Activated CD4-positive, alpha-beta T cell treated with anti-CD3 and anti-CD28 coated beads for 36 hours (primary cell): ENCODE measurements around the gene SOX21. TPM values are rescaled to one million over a fixed set of nuclear protein-coding genes. Genes with fewer than 3 reads are reported as not detected.
"Not testable (repeated sequence)": the region's sequence is repeated elsewhere in the genome, so short reads cannot be mapped to it uniquely, and the experiment has no call there.

ENCODE experiments used
- ATAC-seq: fragments of 200-7000 bp; cut with Tn5 transposase; one replicate; pipeline ENCODE4 v1.10.0; 2021; ENCODE audit warnings: mild to moderate bottlenecking, moderate library complexity
- CTCF ChIA-PET: fragments of 350-600 bp; sonication (Branson Sonifier 250); formaldehyde crosslinking; loops from one replicate; lab custom pipeline; 2021; ENCODE audit warnings: antibody characterized with exemption; lab: Charles Lee
- POLR2A ChIA-PET: fragments of 350-600 bp; sonication (Branson Sonifier 250); formaldehyde crosslinking; loops from one replicate; lab custom pipeline; 2021; ENCODE audit warnings: antibody characterized with exemption, inconsistent platforms; lab: Charles Lee
- DNase-seq: peaks from one replicate; pipeline ENCODE4 v3.0.0-alpha.2; 2020
- H3K27ac Mint-ChIP-seq: one replicate; pipeline ENCODE4 v1.8.0; 2021; ENCODE audit warnings: mixed read lengths
- H3K27me3 Mint-ChIP-seq: one replicate; pipeline ENCODE4 v1.8.0; 2021; ENCODE audit warnings: mixed read lengths
- H3K36me3 Mint-ChIP-seq: one replicate; pipeline ENCODE4 v1.8.0; 2021; ENCODE audit warnings: low read depth, mixed read lengths
- H3K4me1 Mint-ChIP-seq: one replicate; pipeline ENCODE4 v1.8.0; 2021; ENCODE audit warnings: mixed read lengths
- H3K4me3 Mint-ChIP-seq: one replicate; pipeline ENCODE4 v1.8.0; 2021; ENCODE audit warnings: mild to moderate bottlenecking, moderate library complexity, mixed read lengths
- H3K9me3 Mint-ChIP-seq: one replicate; pipeline ENCODE4 v1.8.0; 2021; ENCODE audit warnings: low read depth, mixed read lengths
- intact Hi-C, 2 experiments: fragments of 100-400 bp; cut with DNase I in 1 of 2; cut with micrococcal nuclease in 1 of 2; formaldehyde crosslinking; loops; one replicate each; pipeline versions ENCODE4 v1.14.2 to v1.15.1; 2022 to 2024; cut with DNase I, micrococcal nuclease
- total RNA-seq, 2 experiments: library from RNA; stranded (reverse); gene quantifications; one replicate each; pipeline ENCODE4 v1.2.3, GENCODE V29; 2021

The SOX21 gene
- total RNA-seq, 2 experiments from 2014 or later, result not detected

GRCh38 chr13:94718697-94719096, 6.4 kb upstream of the SOX21 start:
- POLR2A ChIA-PET, H3K36me3 Mint-ChIP-seq, H3K4me3 Mint-ChIP-seq, H3K9me3 Mint-ChIP-seq, H3K4me1 Mint-ChIP-seq, DNase-seq, ATAC-seq, H3K27ac Mint-ChIP-seq, CTCF ChIA-PET: not testable (repeated sequence)
- H3K27me3 Mint-ChIP-seq, result peaks cover 55% of the 10 kb centered on the region
- intact Hi-C loops, result loop anchor here in 1 of 2 experiments (10.0 kb wide), 1 partner anchor 436 kb away; no protein-coding TSS in a partner anchor

GRCh38 chr13:94717916-94718315, 5.6 kb upstream of the SOX21 start:
- H3K4me1 Mint-ChIP-seq, result no peaks in the 10 kb centered on the region
- intact Hi-C loops, result loop anchor here in 1 of 2 experiments (10.0 kb wide), 1 partner anchor 437 kb away; no protein-coding TSS in a partner anchor

GRCh38 chr13:94716016-94716415, 3.7 kb upstream of the SOX21 start:
- POLR2A ChIA-PET, result no interaction called here
- H3K27ac Mint-ChIP-seq, result no peak overlapping the region

More at GRCh38 chr13:94717916-94718315, 5.6 kb upstream of the SOX21 start:
- H3K36me3 Mint-ChIP-seq, result no peaks in the 10 kb centered on the region
- H3K9me3 Mint-ChIP-seq, result no peaks in the 10 kb centered on the region
- ChIA-PET POLR2A (no interaction called here), CTCF (no interaction called here)
- H3K27me3 Mint-ChIP-seq, result peaks cover 55% of the 10 kb centered on the region
- ATAC-seq (no peak), DNase-seq (no peak)
- no peak overlapping the region for H3K4me3 Mint-ChIP-seq
- H3K27ac Mint-ChIP-seq, result no peak overlapping the region

GRCh38 chr13:94713561-94714182, 1.3 kb upstream of the SOX21 start:
- H3K9me3 Mint-ChIP-seq, result no peaks in the 10 kb centered on the region
- peaks cover 8% of the 10 kb centered on the region for H3K4me1 Mint-ChIP-seq
- H3K27ac Mint-ChIP-seq, result no peak overlapping the region
- ChIA-PET POLR2A (no interaction called here), CTCF (interaction anchor here (1.0 to 1.4 kb wide), 2 partner anchors 39 to 478 kb away, joined by 3 read pairs; no protein-coding TSS in a partner anchor)
- H3K27me3 Mint-ChIP-seq, result peaks cover 61% of the 10 kb centered on the region
- intact Hi-C loops, result loop anchor here (5.0 to 10.0 kb wide), 5 partner anchors 91 to 1379 kb away; partner anchors contain the start of gene HS6ST3 (in 1 of the 2)
- peak; percentile 7 for DNase-seq
- H3K4me3 Mint-ChIP-seq, result no peak overlapping the region
- no peak for ATAC-seq
- no peaks in the 10 kb centered on the region for H3K36me3 Mint-ChIP-seq

More at GRCh38 chr13:94716016-94716415, 3.7 kb upstream of the SOX21 start:
- ATAC-seq, result no peak
- no peak for DNase-seq
- intact Hi-C loops, result loop anchor here in 1 of 2 experiments (10.0 kb wide), 1 partner anchor 439 kb away; no protein-coding TSS in a partner anchor
- Mint-ChIP-seq H3K27me3 (peaks cover 48% of the 10 kb centered on the region), H3K36me3 (no peaks in the 10 kb centered on the region), H3K9me3 (no peaks in the 10 kb centered on the region), H3K4me1 (peaks cover 4% of the 10 kb centered on the region), H3K4me3 (no peak overlapping the region)
- CTCF ChIA-PET, result interaction anchor here (0.8 kb wide), 1 partner anchor 41 kb away, joined by 4 read pairs; no protein-coding TSS in a partner anchor

GRCh38 chr13:94712812-94713560, 641 bp upstream of the SOX21 start:
- peak; percentile 31 for DNase-seq
- Mint-ChIP-seq H3K4me3 (peak overlapping the region; percentile 67), H3K36me3 (no peaks in the 10 kb centered on the region), H3K4me1 (peaks cover 13% of the 10 kb centered on the region), H3K9me3 (no peaks in the 10 kb centered on the region), H3K27ac (no peak overlapping the region), H3K27me3 (peaks cover 65% of the 10 kb centered on the region)
- intact Hi-C loops, result loop anchor here (5.0 to 10.0 kb wide), 5 partner anchors 91 to 1379 kb away; partner anchors contain the start of gene HS6ST3 (in 1 of the 2)
- ChIA-PET CTCF (interaction anchor here (1.0 kb wide), 1 partner anchor 38 kb away, joined by 3 read pairs; no protein-coding TSS in a partner anchor), POLR2A (no interaction called here)
- no peak for ATAC-seq

GRCh38 chr13:94711561-94712286, 621 bp downstream of the SOX21 start:
- Mint-ChIP-seq H3K4me1 (peaks cover 21% of the 10 kb centered on the region), H3K27me3 (peaks cover 68% of the 10 kb centered on the region), H3K4me3 (peak overlapping the region; percentile 67), H3K9me3 (no peaks in the 10 kb centered on the region), H3K36me3 (no peaks in the 10 kb centered on the region), H3K27ac (no peak overlapping the region)
- ChIA-PET POLR2A (no interaction called here), CTCF (interaction anchor here (0.6 to 1.0 kb wide), 2 partner anchors 37 to 190 kb away, joined by 3 read pairs; no protein-coding TSS in a partner anchor)
- intact Hi-C loops, result loop anchor here (5.0 to 10.0 kb wide), 5 partner anchors 89 to 1381 kb away; partner anchors contain the start of gene HS6ST3 (in 1 of the 2)
- ATAC-seq (peak; percentile 42), DNase-seq (peak; percentile 53)

GRCh38 chr13:94710881-94711560, 1.3 kb downstream of the SOX21 start:
- Mint-ChIP-seq H3K9me3 (no peaks in the 10 kb centered on the region), H3K27me3 (peaks cover 68% of the 10 kb centered on the region), H3K36me3 (no peaks in the 10 kb centered on the region)

GRCh38 chr13:94710065-94710781, 2.1 kb downstream of the SOX21 start:
- Mint-ChIP-seq H3K4me3 (no peak overlapping the region), H3K27me3 (peaks cover 69% of the 10 kb centered on the region), H3K27ac (no peak overlapping the region), H3K9me3 (no peaks in the 10 kb centered on the region), H3K36me3 (no peaks in the 10 kb centered on the region), H3K4me1 (peaks cover 21% of the 10 kb centered on the region)
- DNase-seq, result no peak
- no peak for ATAC-seq
- ChIA-PET CTCF (interaction anchor here (0.7 to 1.4 kb wide), 3 partner anchors 42 to 260 kb away, joined by 3 to 4 read pairs (median 3); no protein-coding TSS in a partner anchor), POLR2A (no interaction called here)
- intact Hi-C loops, result loop anchor here (5.0 to 10.0 kb wide), 5 partner anchors 88 to 1382 kb away; partner anchors contain the start of gene HS6ST3 (in 1 of the 2)

More at GRCh38 chr13:94710881-94711560, 1.3 kb downstream of the SOX21 start:
- intact Hi-C loops, result loop anchor here (5.0 to 10.0 kb wide), 5 partner anchors 89 to 1381 kb away; partner anchors contain the start of gene HS6ST3 (in 1 of the 2)
- DNase-seq (peak; percentile 52), ATAC-seq (peak; percentile 63)
- POLR2A ChIA-PET, result no interaction called here
- CTCF ChIA-PET, result interaction anchor here (0.7 kb wide), 1 partner anchor 43 kb away, joined by 3 read pairs; no protein-coding TSS in a partner anchor
- Mint-ChIP-seq H3K4me3 (peak overlapping the region; percentile 19), H3K4me1 (peaks cover 21% of the 10 kb centered on the region), H3K27ac (no peak overlapping the region)

GRCh38 chr13:94709001-94709834, 3.1 kb downstream of the SOX21 start:
- ChIA-PET CTCF (interaction anchor here (1.1 to 1.4 kb wide), 2 partner anchors 47 to 261 kb away, joined by 3 to 4 read pairs; no protein-coding TSS in a partner anchor), POLR2A (no interaction called here)
- Mint-ChIP-seq H3K27ac (no peak overlapping the region), H3K27me3 (peaks cover 70% of the 10 kb centered on the region), H3K36me3 (no peaks in the 10 kb centered on the region), H3K9me3 (no peaks in the 10 kb centered on the region), H3K4me1 (peaks cover 21% of the 10 kb centered on the region), H3K4me3 (no peak overlapping the region)
- ATAC-seq (no peak), DNase-seq (no peak)
- intact Hi-C loops, result loop anchor here (5.0 to 10.0 kb wide), 2 partner anchors 266 to 1482 kb away; partner anchors contain the start of gene GPC6 (in 1 of the 2)
